NCI-H446 treated with DMSO at 0.1 percent for 48 hours (cell line): ENCODE results near the gene HSPA1A.
"Not testable (repeated sequence)": the region's sequence is repeated elsewhere in the genome, so short reads cannot be mapped to it uniquely, and the experiment has no call there.

Source experiments
- DNase-seq: peaks from one replicate; lab custom pipeline; 2025; lab: John Stamatoyannopoulos, UW

The HSPA1A gene

DNA sequence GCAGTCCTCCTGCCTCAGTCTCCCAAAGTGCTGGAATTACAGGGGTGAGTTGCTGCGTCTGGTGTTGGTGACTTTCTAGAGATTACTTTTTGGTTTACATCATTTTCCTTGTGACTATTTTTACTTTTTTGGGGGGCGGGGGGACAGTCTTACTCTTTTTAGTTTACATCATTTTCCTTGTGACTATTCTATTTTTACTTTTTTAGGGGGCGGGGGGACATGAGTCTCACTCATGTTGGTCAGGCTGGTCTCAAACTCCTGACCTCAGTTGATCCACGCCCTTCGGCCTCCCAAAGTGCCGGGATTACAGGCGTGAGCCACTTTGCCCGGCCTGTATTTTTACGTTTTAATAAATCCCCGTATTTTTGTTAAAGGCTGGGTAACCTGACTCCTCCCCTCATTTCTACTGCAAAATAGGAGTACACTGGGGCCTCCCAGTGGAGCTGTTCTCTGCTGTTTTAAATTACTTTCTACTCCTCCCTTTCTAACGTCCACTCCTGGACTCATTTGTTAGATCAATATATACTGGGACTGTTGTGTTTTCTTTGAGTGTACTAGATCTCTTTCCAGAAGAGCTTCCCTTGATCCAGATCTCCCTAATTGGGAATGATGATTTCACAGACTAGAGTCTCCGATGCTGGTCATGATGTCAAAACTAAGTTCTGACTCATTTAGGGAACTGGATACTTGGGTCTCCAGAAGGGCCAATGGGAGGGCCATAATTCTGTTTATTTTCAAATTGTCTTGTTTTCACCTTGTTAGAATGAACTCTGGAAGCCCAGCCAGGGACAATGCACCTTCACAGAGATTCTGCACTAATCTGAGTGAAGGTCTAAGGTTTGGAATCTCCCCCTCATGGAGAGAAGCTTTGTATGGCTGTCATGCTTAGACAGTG lies 21.4 kb downstream of the HSPA1A start:
- DNase-seq, result no peak

DNA sequence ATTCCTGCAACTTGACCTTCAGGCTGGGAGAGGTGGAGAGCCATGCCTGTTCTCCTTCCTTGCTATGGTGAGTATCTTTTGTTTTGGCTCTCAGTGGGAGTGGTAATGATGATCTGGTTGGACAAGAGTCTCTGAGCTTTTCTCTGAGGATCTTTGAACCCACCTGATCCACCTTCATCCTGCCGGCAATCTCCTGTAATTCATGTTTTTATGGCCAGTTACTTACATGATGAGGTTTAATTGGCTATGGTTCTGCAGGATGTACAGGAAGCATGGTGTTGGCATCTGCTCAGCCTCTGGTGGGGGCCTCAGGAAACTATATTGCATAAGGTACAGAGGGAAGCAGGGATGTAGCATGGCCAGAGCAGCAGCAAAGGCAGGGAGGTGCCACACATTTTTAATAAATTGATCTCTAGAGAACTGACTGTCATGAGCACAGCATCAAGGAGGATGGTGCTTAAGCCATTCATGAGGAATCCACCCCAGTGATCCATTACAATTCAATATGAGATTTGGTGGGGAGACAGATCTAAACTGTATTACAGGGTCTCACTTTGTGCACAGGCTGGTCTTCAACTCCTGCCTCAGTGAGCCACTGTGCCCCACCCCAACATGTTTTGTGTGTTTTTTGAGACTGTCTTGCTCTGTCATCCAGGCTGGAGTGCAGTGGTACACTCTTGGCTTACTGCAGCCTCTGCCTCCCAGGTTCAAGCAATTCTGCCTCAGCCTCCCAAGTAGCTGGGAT lies 22.2 kb downstream of the HSPA1A start:
- no peak for DNase-seq

DNA sequence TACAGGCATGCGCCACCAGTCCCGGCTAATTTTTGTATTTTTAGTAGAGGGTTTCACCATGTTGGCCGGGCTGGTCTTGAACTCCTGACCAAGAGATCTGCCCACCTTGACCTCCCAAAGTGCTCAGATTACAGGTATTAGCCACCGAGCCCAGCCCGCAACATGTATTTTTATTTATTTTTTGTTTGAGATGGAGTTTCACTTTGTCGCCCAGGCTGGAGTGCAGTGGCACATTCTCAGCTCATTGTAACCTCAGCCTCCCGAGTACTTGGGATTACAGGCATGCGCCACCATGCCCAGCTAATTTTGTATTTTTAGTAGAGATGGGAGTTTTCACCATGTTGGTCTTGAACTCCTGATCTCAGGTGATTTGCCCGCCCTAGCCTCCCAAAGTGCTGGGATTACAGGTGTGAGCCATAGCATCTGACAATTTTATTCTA lies 22.8 kb downstream of the HSPA1A start:
- DNase-seq, result not testable (repeated sequence)

DNA sequence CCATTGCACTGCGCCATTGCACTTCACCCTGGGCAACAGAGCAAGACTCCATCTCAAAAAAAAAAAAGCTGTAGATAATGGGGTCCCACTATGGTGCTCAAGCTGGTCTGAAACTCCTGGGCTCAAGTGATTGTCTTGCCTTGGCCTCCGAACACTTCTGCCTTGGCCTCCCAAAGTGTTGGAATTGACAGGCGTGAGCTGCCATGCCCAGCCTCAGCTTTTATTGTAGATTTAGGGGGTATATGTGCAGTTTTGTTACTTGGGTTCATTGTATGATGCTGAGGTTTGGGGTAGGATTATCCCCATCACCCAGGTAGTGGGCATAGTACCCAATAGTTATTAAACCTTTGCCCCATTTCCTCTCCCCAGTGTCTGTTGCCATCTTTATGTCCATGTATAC lies 23.6 kb downstream of the HSPA1A start:
- DNase-seq, result no peak

DNA sequence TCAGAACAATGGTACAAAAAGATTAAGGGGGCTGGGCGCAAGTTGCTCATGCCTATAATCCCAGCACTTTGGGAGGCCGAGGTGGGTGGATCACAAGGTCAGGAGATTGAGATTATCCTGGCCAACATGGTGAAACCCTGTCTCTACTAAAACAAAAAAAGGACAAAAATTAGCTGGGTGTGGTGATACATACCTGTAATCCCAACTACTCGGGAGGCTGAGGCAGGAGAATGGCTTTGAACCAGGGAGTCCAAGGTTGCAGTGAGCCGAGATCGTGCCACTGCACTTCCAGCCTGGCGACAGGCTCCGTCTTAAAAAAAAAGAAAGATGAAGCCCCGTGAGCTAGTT lies 24.4 kb downstream of the HSPA1A start:
- not testable (repeated sequence) for DNase-seq

DNA sequence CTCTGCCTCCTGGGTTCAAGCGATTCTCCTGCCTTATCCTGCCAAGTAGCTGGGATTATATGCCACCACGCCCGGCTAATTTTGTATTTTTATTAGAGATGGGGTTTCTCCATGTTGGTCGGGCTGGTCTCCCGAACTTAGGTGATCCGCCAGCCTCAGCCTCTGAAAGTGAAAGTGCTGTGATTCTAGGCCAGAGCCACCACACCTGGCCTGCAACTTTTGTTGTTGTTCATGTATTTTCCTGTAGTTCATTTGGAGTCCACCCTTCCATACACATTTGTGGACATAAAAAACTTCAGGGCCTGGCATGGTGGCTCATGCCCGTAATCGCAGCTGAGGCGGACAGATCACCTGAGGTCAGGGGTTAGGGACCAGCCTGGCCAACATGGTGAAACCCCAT lies 26.7 kb downstream of the HSPA1A start:
- DNase-seq, result no peak

DNA sequence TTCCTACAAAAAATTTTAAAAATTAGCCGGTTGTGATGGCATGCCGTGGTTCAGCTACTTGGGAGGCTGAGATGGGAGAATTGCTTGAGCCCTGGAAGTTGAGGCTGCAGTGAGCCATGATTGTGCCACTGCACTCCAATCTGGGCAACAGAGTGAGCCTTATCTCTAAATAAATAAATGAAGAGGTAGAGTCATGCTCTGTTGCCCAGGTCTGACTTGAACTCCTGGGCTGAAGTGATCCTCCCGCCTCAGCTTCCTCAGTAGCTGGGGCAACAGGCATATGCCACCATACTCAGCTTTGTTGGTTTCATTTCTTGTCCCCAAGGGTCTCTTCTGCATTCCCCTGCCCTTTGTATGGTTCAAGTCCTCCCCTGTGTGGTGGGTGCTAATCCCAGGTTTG lies 29.2 kb downstream of the HSPA1A start:
- DNase-seq, result no peak

DNA sequence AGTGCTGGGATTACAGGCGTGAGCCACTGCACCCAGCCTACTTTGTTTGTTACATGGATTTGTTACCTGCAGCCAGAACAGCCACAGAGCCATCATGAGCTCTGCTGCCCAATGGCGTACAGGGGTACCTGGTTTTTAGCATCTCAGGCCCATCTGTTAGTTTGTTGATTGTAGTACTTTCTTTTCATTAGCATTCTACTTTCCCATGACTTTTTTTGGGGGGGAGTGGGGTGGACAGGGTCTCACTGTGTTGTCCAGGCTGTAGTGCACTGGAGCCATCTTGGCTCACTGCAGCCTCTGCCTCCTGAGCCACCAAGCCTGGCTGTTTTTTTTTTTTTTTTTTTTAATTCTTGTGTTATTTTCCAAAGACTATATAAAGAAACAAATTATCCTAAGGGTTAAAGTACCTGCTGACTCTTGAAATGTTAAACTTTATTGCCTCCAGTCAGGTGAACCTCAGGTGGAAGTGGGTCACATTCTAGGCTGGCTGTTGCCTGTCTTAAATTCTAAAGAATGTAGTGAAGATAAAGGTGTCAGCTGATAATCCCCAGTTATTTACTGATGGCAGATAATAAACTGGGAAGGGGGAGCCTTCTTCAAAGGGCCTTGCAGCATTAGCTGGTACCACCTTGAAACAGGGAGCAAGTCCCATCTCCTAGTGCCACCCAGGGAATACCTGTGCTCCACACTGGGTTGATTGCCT lies 32.1 kb downstream of the HSPA1A start:
- no peak for DNase-seq

DNA sequence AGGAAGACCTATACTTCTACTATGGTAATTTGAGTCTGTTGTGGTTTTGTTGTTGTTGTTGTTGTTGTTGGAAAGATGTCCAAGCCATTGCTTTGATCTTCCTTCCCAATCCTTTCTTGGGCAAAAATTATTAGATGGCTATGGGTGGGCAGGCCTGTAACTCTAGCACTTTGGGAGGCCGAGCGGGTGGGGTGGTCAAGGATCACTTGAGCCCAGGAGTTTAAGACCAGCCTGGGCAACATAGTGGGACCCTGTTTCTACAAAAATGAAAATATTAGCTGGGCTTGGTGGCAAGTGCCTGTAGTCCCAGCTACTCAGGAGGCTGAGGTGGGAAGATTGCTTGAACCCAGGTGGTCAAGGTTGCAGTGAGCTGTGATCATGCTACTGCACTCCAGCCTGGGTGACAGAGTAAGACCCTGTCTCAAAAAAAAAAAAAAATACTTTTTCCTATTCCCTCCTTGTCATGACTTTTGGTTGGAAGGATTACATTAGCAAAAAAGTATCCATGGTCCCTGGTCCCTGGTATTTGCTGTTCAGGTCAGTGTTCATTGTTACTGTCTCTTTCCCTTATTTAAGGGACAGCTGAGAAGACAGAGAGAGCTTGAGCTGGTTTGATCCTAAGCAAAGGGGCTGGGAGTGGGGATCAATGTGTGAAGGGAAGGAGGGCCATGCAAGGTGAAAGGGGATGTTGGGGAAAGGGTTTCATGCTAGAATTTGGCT lies 35.6 kb downstream of the HSPA1A start:
- no peak for DNase-seq

DNA sequence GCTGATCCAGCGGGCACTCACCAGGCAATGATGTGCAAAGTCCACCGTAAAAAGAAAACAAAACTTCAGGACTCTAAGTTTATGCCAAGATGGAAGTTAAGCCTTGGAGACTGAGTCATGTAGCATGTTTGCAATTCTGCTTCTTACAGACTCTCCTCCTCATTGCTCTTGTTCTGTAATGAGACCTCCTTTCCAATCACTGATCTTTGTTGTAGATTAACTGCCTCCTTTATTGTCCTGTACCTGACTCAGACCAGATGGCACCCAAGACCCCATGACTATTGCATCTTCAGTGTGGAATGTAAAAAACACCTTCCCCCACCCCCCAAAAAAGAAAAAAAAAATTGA lies 36.1 kb downstream of the HSPA1A start:
- DNase-seq, result no peak

DNA sequence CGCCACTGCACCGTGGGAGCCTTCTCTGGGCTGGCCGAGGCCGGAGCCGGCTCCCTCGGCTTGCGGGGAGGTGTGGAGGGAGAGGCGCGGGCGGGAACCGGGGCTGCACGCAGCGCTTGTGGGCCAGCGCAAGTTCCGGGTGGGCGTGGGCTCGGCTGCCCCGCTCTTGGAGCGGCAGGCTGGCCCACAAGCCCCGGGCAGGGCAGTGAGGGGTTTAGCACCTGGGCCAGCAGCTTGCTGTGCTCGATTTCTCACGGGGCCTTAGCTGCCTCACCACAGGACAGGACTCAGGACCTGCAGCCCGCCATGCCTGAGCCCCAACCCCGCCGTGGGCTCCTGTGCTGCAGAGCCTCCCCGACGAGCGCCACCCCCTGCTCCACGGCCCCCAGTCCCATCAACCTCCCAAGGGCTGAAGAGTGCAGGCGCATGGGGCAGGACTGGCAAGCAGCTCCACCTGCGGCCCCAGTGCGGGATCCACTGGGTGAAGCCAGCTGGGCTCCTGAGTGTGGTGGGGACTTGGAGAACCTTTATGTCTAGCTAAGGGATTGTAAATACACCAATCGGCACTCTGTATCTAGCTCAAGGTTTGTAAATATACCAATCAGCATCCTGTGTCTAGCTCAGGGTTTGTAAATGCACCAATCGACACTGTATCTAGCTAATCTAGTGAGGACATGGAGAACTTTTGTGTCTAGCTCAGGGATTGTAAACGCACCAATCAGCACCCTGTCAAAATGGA lies 36.8 kb downstream of the HSPA1A start:
- DNase-seq, result not testable (repeated sequence)

DNA sequence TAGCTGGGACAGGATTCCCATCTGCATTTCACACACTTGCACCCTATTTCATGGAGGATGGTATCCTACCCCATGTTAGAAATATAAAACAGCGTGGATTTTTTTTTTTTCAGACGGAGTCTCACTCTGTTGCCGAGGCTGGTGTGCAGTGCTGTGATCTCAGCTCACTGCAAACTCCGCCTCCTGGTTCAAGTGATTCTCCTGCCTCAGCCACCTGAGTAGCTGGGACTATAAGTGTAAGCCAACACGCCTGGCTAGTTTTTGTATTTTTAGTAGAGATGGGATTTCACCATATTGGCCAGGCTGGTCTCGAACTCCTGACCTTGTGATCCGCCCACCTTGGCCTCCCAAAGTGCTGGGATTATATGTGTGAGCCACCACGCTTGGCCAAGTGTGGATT lies 42.4 kb downstream of the HSPA1A start:
- not testable (repeated sequence) for DNase-seq

DNA sequence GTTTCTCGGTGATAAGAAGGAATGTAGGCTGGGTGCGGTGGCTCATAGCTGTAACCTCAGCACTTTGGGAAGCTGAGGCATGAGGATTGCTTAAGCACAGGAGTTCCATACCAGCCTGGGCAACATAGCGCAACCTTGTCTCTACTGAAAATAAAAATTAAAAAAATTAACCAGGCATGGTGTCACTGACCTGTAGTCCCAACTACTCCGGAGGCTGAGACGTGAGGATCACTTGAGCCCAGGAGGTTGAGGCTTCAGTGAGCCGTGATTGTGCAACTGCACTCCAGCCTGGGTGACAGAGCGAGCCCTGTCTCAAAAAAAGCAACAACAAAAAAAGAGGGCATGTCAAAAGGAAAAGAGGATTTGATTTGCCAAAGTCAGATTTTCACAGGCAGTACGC lies 43.4 kb downstream of the HSPA1A start:
- no peak for DNase-seq

DNA sequence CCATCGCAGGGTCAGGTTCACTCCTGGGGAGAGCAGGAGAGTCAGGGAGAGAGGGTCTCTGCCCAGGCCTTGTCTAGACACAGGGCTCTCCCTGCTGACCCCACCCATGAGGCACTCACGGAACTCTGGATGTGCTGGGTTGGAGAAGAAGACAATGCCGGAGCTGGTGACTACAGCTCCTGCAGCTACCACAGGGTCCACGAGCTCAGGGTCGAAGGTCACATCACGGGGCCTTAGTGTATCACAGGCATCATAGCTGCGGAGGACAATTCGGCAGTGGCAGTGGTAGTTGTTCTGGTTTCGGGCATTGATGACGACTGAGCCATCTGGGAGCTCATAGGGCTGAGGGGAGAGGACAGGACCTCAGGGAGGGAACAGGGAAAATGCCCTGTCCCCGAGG lies 44.6 kb downstream of the HSPA1A start:
- no peak for DNase-seq

DNA sequence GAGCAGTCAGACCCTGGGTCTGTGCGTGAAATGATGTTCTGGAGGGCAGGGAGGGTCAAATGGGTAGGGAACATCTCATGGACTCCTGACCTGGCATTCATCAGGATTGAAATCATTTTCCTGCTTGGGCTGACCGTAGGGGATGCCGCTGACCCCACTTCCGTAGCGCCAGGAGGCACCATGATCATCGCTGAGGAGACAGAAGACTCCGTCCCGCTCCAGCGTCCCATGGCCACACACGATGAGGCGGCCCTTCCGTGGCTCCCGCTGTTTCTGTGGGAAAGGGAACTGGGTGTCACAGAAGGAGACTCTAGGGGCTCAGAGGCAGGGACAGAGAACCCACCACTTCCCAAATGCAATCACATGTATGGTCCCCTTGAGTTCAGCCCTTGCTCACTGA lies 45.0 kb downstream of the HSPA1A start:
- DNase-seq, result no peak

DNA sequence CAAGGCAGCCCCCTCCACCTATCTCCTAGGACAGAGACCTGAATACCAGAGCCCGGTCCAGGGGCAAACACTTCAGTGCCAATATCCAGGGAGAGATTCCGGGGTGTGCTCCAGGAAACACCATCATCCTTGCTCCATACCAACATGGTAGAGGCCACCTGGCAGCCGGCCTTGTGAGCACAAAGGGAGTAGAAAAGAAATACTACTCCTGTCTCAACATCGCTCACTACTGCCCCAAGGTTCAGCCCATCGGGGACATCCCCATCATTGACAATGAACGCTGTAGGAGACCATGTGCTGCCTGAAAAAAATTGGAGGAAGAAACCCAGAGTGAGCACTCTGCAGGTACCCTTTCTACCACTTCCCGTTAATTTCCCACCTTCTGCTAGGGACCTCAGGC lies 45.8 kb downstream of the HSPA1A start:
- DNase-seq, result no peak

DNA sequence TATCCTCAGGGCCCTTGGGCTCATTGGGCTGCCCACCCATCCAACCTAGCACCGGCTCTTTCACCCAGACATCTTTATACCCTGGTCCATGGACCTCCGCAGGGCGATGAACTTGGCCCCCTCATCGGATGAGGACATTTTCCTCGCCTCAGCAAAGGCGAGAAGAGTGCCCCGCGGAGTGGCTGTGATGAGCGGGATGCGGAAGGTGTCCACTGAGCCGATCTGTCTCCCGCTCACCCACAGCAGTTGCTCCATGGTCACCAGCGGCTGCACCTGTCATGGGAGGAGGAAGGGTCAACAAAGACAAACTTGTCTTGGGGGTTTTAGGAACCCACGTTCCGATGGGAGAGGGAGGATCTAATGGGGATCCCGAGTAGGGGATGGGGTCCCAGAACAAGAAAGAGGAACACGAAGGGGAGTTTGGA lies 46.6 kb downstream of the HSPA1A start:
- DNase-seq, result no peak

DNA sequence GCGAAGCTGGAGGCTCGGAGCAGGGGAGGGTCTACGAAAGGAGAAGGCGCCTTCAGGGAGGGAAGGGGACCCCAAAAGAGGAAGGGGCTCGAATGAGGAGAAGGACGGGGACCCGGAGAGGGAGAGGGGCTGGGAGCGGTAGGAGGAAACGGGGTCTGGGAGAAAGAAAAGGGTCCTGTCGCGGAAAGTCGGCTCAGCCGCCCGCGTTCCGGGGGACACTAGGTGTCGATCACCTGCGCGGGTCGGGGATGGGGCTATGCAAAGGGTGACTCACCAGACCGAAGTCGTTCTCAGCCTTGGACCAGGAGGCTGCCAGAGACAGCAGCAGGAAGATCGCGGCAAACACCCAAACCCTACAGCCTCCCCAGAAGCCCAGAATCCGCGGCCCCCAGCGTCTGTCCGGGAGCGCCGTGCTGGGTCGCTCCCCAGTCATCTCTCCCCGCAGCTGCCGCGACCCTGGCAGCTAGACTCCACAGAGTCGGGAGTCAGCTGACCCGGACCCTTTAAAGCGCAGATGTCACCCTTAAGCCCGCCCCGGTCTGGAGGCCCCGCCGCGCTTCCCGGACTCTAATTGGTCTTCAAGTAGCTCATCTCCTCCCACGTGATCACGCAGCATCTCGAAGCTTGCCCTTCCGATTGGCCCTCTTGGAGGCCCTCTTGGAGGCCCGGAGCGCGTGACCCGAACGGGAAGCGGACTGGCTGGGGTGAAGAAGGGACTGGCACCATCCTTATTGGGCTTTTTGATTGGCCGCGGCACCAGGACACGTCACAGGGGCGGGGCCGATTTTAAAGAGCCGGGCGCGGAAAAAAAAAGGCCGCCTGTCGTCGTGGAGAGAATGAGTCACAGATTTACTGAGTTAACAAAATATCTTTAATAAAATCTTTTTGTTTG lies 47.2 kb downstream of the HSPA1A start, which contains the start of gene NEU1:
Gene NEU1, minus strand, starts transcription at position 478 of the 892 bp plus-strand sequence. Its CDS starts 45 bp downstream, at position 433.
- peak; percentile 100 for DNase-seq

DNA sequence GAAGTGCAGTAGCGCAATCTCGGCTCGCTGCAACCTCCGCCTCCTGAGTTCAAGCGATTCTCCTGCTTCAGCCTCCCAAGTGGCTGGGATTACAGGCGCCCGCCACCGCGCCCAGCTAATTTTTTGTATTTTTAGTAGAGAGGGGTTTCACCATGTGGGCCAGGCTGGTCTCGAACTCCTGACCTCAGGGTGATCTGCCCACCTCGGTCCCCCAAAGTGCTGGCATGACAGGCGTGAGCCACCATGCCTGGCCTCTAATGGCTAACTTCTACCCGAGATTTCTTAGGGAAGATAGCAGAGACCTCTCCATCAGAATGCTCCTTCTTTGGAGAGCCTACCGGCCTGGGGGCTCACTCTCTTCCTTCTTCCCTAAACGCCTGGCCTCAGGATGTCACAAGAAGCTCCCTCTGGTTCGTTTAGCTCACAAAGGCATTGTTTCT lies 48.8 kb downstream of the HSPA1A start:
- not testable (repeated sequence) for DNase-seq

DNA sequence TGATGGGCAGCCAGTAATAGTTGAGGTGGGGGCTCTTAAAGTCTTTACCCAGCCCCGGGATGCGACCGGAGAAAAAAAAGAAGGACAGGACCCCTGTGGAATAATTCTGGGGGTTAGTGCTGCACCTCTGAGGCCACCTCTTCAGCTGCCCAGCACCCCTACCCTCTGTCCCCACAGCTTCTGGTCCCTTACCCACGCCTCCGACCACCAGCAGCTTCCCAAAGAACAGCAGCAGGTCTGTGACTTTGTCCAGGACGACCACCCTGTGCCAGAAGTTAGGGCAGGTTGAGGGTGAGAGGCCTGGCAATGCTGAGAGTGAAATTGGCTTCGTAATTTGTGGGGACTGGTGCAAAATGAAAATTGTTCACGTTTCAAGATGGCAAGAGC lies 49.5 kb downstream of the HSPA1A start:
- no peak for DNase-seq
